Mesothelial cell of epicardium (in vitro differentiated cells): ENCODE measurements around the gene SERPINA3. TPM values are rescaled to one million over a fixed set of nuclear protein-coding genes. Genes with fewer than 3 reads are reported as not detected.

Source experiments
- DNase-seq, 2 experiments: peaks; one replicate each; pipeline ENCODE4 v3.0.0; 2021; ENCODE audit warnings: low spot score in 2 of 2; ENCODE audit not compliant: unreplicated experiment in 2 of 2
- H3K27ac Mint-ChIP-seq: 2 replicates; pipeline ENCODE4 v1.8.0; 2021; ENCODE audit warnings: mixed read lengths
- H3K27me3 Mint-ChIP-seq: 2 replicates; pipeline ENCODE4 v1.8.0; 2021; ENCODE audit warnings: low read depth, mixed read lengths
- H3K36me3 Mint-ChIP-seq: 2 replicates; pipeline ENCODE4 v1.8.0; 2021; ENCODE audit warnings: mixed read lengths
- H3K4me1 Mint-ChIP-seq: 2 replicates; pipeline ENCODE4 v1.8.0; 2021; ENCODE audit warnings: mixed read lengths
- H3K4me3 Mint-ChIP-seq: 2 replicates; pipeline ENCODE4 v1.8.0; 2021; ENCODE audit warnings: mild to moderate bottlenecking, moderate library complexity, mixed read lengths
- H3K9me3 Mint-ChIP-seq: 2 replicates; pipeline ENCODE4 v1.8.0; 2021; ENCODE audit warnings: mixed read lengths
- total RNA-seq: library from RNA; stranded (reverse); gene quantifications from 3 replicates; pipeline ENCODE4 v1.2.1, GENCODE V29; 2021
- TF ChIP-seq, protein P1 (sequence below): fragments of 200-600 bp; sonication (generic); IDR thresholded peaks from one replicate; pipeline ENCODE4 v1.5.0; 2021; ENCODE audit warnings: antibody characterized with exemption; ENCODE audit not compliant: unreplicated experiment

Gene SERPINA3
- total RNA-seq, 1 donor from 2014 or later = 0.29 TPM

GRCh38 chr14:94581127-94581999 is 30.8 kb upstream of the SERPINA3 start, which contains the start of gene SERPINA5:
SERPINA5 (plus strand) TSS chr14:94581426; CDS start chr14:94587363, 5,937 bp downstream.
- Mint-ChIP-seq H3K4me1 (no peaks in the 10 kb centered on the region), H3K9me3 (peaks cover 4% of the 10 kb centered on the region), H3K27ac (no peak within 1 kb of the TSS), H3K36me3 (no peaks in the 10 kb centered on the region), H3K4me3 (no peak within 1 kb of the TSS), H3K27me3 (peaks cover 10% of the 10 kb centered on the region)
- DNase-seq = no peak
- TF ChIP-seq, protein P1, sequence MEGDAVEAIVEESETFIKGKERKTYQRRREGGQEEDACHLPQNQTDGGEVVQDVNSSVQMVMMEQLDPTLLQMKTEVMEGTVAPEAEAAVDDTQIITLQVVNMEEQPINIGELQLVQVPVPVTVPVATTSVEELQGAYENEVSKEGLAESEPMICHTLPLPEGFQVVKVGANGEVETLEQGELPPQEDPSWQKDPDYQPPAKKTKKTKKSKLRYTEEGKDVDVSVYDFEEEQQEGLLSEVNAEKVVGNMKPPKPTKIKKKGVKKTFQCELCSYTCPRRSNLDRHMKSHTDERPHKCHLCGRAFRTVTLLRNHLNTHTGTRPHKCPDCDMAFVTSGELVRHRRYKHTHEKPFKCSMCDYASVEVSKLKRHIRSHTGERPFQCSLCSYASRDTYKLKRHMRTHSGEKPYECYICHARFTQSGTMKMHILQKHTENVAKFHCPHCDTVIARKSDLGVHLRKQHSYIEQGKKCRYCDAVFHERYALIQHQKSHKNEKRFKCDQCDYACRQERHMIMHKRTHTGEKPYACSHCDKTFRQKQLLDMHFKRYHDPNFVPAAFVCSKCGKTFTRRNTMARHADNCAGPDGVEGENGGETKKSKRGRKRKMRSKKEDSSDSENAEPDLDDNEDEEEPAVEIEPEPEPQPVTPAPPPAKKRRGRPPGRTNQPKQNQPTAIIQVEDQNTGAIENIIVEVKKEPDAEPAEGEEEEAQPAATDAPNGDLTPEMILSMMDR = no peak

DNA sequence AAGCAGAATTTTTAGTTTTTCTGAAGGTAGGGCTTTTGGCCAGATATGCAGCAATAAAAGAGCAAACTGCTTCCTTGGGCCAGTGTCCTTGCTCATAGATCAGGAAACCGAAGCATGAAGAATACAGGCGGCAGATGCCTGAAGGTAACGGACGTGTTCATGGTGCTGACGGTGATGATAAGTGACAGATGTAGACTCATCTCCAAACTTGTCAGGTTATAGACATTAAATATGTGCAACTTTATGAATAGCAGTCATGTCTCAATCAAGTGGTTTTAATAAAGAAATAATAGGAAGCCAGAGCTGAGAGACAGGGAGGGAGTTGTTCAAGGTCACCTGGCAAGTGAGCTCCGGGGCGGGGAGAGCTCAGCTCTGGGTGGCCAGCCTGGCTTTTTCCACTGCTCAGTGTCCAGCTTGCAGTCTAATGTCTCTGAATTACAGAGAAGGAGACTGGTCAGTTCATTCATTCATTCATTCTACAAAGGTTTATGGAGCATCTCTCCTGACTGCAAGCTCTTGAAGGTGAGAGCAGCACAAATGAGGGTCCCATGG is 29.9 kb upstream of the SERPINA3 start:
- TF ChIP-seq, protein P1 = no peak
- Mint-ChIP-seq H3K27me3 (peaks cover 14% of the 10 kb centered on the region), H3K4me3 (no peak overlapping the region), H3K36me3 (no peaks in the 10 kb centered on the region), H3K4me1 (no peaks in the 10 kb centered on the region), H3K9me3 (peaks cover 4% of the 10 kb centered on the region), H3K27ac (no peak overlapping the region)
- no peak for DNase-seq

GRCh38 chr14:94582851-94583250 is 29.3 kb upstream of the SERPINA3 start:
- peaks cover 16% of the 10 kb centered on the region for H3K27me3 Mint-ChIP-seq
- H3K4me1 Mint-ChIP-seq = no peaks in the 10 kb centered on the region
- TF ChIP-seq, protein P1 = no peak
- H3K9me3 Mint-ChIP-seq = peaks cover 4% of the 10 kb centered on the region
- DNase-seq = no peak
- H3K4me3 Mint-ChIP-seq = no peak overlapping the region
- no peaks in the 10 kb centered on the region for H3K36me3 Mint-ChIP-seq
- no peak overlapping the region for H3K27ac Mint-ChIP-seq

DNA sequence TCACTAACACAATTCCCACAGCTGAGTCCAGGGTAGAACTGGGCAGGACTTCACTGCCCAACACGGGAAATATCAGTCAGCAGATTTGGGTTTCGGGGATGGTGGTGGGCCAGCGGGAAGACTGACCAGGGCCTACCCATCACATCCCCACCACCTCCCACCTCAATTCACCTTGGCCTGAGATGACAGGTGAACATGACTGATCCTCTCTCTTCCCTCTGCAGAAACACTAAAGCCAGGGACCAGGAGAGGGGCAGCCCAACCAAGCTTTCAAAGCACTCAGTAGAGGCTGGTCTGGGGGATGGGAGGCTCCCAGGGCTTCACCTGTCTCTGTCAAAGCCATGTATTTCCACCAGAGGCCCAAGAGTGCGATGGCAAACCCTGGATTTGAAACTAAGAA is 28.6 kb upstream of the SERPINA3 start:
- no peaks in the 10 kb centered on the region for H3K4me1 Mint-ChIP-seq
- H3K9me3 Mint-ChIP-seq = peaks cover 4% of the 10 kb centered on the region
- H3K27me3 Mint-ChIP-seq = peaks cover 18% of the 10 kb centered on the region

GRCh38 chr14:94584591-94585280 is 27.5 kb upstream of the SERPINA3 start:
- DNase-seq = no peak
- Mint-ChIP-seq H3K9me3 (no peaks in the 10 kb centered on the region), H3K4me1 (no peaks in the 10 kb centered on the region), H3K36me3 (no peaks in the 10 kb centered on the region), H3K27me3 (peaks cover 10% of the 10 kb centered on the region), H3K27ac (no peak overlapping the region), H3K4me3 (no peak overlapping the region)
- TF ChIP-seq, protein P1 = no peak

More for the DNA sequence above, 28.6 kb upstream of the SERPINA3 start:
- Mint-ChIP-seq H3K36me3 (no peaks in the 10 kb centered on the region), H3K27ac (no peak overlapping the region), H3K4me3 (no peak overlapping the region)
- TF ChIP-seq, protein P1 = no peak
- DNase-seq = no peak
